ENCODE results near the gene KMT2C.

- TF ChIP-seq CTCF (IDR thresholded peaks at IDR 0.05) = no peak
- TF ChIP-seq ZBTB21 (CRISPR knock-in tag; IDR thresholded peaks at IDR 0.05; ENCODE audit: borderline replicate concordance) = no peak
- TF ChIP-seq CREB1 (CRISPR knock-in tag; IDR thresholded peaks at IDR 0.05) = no peak
- no peak for TF ChIP-seq E2F4 (CRISPR knock-in tag; IDR thresholded peaks at IDR 0.05; ENCODE audit: borderline replicate concordance, low read depth)
- no peak for TF ChIP-seq TP53 (CRISPR knock-in tag; IDR thresholded peaks at IDR 0.05)
- no peak for TF ChIP-seq ZNF423 (CRISPR knock-in tag; IDR thresholded peaks at IDR 0.05)
- no peak for TF ChIP-seq ZNF396 (CRISPR knock-in tag; IDR thresholded peaks at IDR 0.05; ENCODE audit: borderline replicate concordance)
- TF ChIP-seq JUN (CRISPR knock-in tag; IDR thresholded peaks at IDR 0.05) = no peak
These were observed 43.5 kb downstream of the KMT2C start for GRCh38 chr7:152392254-152392653.
